ENCODE measurements around the gene NMT1.

Gene NMT1

DNA sequence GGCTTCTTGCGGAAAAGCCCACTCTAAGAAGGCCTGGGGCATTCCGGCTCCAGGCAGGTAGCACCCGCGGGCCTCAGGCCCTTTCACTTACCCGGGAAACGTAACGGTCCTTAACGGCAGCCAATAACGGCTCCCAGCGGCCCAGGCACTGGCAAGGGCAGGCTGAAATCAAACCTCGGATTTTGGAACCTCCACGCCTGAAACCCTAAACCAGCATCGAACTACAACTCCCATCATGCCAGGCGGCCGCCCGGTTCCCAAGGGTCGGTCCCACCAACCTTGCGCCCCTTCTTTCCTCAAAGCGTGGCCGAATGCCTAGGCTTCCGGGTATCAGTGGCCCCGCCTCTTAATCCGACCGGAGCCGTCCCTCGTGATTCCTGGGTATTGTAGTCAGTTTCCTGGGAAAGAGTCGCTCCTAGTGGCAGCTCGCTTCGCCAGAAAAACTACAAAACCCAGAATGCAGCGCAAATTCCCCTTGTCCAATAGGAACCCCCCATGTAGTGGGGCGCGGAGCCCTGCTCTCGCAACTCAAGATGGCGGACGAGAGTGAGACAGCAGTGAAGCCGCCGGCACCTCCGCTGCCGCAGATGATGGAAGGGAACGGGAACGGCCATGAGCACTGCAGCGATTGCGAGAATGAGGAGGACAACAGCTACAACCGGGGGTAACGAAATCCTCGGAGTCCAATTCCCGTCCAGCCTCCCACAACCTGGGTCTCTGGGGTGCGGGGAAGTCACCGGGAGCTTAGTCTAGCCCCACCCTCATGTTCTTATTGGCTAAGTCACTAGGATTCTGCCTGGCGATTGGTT is at the start of gene NMT1:
Gene NMT1, plus strand, starts transcription at position 521 of the 809 bp plus-strand sequence. Its CDS starts 13 bp downstream, at position 534.
- DNase-seq, result peak; percentile 94 to 96

DNA sequence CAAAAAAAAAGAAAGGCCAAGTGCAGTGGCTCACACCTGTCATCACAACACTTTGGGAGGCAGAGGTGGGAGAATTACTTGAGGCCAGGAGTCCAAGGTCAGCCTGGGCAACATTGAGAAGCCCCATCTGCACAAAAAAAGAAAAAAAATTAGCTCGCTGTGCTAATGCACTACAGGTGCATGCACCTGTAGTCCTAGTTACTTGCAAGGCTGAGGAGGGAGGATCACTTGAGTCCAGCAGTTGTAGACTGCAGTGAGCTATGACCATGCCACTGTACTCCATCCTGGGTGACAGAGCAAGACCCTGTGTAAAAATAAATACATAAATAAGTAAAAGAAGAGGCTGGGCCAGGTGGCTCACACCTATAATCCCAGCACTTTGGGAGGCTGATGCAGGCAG is 49.4 kb upstream of the NMT1 start:
- DNase-seq, result no peak

GRCh38 chr17:45013021-45013997 is 47.8 kb upstream of the NMT1 start:
- DNase-seq, result no peak

DNA sequence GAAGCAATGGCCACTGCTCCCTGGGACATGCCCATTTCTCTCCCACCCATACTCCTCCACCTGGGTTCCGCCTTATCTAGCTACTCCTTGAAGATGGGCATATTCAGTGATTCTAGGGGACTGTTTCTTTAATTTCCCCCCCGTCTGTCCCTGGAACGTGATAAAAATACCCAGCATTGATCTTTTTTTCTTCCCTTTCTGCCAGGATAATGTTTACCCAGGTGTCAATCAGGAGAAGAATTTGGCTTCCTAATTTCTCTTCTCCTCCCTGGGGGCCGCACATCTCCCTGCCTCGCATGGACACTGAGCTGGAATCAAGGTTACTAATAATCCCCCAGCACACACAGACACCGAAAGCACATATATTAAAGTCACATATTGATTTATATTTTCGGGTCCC is 44.9 kb upstream of the NMT1 start:
- no peak for DNase-seq

DNA sequence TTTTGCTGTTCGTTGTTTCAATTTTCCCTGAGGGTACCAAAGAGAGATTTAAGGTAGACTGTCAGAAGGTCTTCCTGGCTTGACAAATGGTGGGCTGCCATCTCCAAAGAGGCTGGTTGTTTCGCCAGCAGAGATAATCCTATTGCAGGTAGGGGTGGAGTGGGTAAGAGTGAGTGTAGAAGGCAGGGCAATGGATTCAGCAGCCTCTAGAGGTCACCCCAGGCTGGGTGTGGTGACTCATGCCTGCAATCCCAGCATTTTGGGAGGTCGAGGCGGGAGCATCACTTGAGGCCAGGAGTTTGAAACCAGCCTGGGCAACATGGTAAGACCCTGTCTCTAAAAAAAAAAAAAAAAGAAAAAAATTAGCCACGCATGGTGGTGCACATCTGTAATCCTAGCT is 44.3 kb upstream of the NMT1 start:
- DNase-seq, result no peak

GRCh38 chr17:45018514-45018847 is 42.6 kb upstream of the NMT1 start:
- DNase-seq, result no peak

DNA sequence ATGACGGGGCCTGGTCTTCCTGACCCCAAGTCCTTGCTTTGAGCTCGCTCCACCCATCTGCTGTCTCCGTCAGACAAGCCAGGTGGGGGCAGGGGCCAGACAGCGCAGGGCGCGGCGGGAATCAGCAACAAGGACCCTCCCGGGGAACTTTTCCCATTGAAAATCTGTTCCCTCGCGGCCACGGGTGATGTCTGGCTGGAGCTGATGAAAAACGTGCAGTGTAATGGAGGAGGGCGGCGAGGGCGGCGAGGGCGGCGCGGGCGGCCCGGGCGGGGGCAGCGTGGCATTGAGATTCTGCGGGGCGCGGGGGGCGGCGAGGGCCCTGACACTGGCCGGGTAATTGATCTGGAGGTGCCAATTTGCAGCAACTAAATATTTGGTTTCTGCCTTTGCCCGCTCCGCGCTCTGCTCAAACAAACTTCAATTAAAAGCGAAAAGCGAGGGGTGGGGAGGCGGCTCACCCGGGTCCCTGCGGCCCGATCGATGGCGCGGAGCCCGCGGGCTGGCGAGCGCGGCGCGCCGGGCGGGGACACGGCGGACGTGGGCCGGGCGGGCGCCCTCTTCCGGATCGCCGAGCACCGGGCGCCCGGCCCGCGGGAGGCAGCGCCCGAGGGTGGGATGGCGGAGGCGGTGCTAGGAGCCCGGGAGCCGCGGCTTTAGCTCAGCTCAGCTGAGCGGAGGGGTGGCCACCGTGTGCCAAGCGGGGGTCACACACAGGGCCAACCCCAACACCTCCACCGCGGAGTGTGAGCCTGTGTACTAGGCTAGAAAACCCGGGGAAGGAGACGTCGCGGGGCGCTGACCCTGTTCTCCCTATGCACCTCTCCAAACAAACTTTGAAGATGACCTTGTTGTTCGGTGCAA is 42.0 kb upstream of the NMT1 start:
- DNase-seq, result peak; percentile 38 to 60

DNA sequence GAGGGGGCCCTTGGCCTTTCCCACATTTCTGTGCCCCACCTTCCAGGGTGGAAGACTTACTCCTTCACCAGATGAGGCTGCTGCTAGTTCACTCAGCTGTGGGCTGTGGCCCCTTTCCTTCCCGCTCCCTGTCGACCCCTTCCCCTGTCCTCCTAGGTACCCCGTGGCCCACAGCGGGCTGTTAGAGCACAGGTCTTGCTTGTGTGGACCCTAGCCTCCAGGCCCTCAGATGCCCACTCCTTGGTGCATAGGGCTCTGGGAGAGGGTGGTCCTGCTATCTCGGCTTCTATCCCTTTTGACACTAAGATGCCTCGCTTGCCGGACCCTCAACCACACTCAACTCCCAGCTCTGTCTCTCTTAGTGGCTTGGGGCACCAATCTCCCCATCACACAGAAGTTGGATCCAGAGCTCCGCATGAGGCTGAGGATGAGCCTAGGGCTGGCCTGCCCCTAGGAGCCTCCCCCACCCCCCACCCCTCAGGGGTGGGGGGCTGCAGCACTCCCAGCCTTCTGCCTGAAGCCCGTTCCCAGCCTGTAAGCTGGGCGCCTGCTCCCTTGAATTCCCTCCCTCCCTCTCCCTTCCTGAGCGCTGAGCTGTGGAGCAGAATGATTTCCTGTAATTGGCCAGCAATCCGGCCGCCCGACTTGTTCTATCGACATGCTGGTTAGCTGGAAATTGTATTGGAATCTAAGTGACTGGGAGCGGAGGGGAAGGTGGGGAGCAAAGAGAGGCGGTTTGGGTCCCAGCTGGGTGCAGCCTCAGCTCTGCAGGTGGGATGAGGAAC is 40.6 kb upstream of the NMT1 start:
- no peak for DNase-seq

- DNase-seq, result peak; percentile 72 to 80
Measured at GRCh38 chr17:45021607-45022287, 39.4 kb upstream of the NMT1 start.

DNA sequence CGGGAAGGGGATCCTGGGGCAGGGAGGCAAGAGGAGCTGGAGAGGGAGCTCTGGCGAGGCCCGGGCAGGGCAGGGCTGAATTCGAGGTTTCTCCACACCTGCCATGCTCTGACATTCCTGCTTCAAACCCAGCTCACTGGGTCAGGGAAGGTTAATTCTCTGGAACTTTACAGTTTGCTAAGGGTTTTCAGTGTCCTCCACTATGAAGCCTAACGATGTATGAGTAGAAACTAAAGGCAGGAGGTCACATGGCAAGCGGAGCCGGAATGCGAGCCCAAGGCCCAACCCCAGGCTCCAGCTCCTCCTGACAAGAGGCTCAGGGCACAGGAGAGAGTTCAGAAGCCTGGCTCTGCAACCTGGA is 38.8 kb upstream of the NMT1 start:
- DNase-seq, result no peak

DNA sequence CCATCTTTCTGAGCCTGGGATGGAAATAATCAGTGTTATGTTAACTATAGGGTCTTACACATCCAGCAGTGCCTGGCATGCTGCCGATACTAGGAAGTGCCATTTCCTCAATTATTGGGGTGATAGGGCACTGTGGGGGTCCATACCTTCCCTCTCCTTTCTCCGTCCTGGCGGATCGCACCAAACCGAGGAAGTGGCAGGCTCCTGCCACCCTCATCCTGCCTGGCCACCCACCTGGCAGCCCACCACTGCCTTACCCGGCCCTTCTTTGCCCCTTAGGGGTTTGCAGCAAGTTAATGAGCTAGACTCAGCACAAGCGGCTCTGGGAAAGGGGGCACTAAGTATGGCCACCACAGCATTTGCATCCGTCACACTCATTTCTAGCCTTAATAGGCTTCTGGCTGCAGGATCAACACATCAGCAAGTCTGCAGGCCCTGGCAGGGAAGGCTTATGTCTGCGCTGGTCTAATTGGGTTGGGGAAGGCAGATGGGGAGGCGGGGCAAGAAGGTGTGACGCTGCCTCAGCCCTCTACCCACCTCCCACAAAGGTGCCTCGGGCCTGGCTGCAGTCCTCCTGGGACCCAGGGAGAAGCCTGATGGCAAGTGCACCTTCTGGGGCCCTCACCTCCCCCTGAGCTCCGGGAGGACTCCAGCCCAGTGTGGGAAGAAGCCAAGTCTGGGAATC is 38.3 kb upstream of the NMT1 start:
- no peak for DNase-seq

- no peak for DNase-seq
Measured at GRCh38 chr17:45029096-45029495, 32.0 kb upstream of the NMT1 start.

GRCh38 chr17:45029758-45030423 is 31.2 kb upstream of the NMT1 start:
- no peak for DNase-seq

- no peak for DNase-seq
Measured at GRCh38 chr17:45030733-45031132, 30.4 kb upstream of the NMT1 start.

- no peak for DNase-seq
Measured at GRCh38 chr17:45031231-45032173, 29.6 kb upstream of the NMT1 start.

- no peak for DNase-seq
Measured at GRCh38 chr17:45032174-45032541, 29.0 kb upstream of the NMT1 start.

DNA sequence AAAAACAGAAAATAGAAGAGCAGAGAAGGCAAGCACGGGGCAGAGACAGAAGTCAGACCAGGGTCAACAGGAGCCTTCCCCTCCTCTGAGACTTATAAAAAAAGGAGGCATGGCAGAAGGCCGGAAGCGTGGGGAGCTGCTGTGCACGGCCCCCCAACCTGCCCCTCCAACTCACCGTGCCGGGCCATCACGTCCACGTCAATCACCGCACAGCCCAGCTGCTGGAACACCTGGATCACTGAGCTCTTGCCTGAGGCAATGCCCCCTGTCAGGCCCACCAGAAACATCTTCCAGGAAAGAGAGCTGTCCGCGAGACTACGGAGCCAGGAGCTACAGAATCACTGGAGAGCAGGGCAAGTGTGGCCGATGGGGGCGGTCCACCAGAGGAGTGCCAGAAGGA is 26.5 kb upstream of the NMT1 start:
- DNase-seq, result no peak

GRCh38 chr17:45035848-45036247 is 25.3 kb upstream of the NMT1 start:
- DNase-seq, result no peak

- DNase-seq, result no peak
Measured at GRCh38 chr17:45036691-45037090, 24.4 kb upstream of the NMT1 start.

Measured in stimulated activated CD4-positive, alpha-beta T cell treated with anti-CD3 and anti-CD28 coated beads, Interleukin-2, amount 100 ng/mL, for 24 hours (primary cell).